Stimulated activated CD4-positive, alpha-beta T cell treated with anti-CD3 and anti-CD28 coated beads, Interleukin-15, amount 100 ng/mL, for 1 hour (primary cell): Measurements from ENCODE around the gene ARHGAP32.

Experiments used
- DNase-seq, 2 donors: peaks; one replicate each; pipeline ENCODE4 v3.0.0-alpha.2; 2020; ENCODE audit warnings: low read depth in 1 of 2, low spot score in 1 of 2

ARHGAP32 gene

GRCh38 chr11:129192150-129192549 is at the start of gene ARHGAP32:
Gene ARHGAP32, minus strand, starts transcription at chr11:129192325. Its CDS starts 127 bp downstream, at chr11:129192198.
- no peak for DNase-seq

GRCh38 chr11:129239207-129239606 is 47.1 kb upstream of the ARHGAP32 start:
- no peak for DNase-seq

- no peak for DNase-seq
These were observed 45.9 kb upstream of the ARHGAP32 start for GRCh38 chr11:129237880-129238638.

GRCh38 chr11:129237456-129237855 is 45.3 kb upstream of the ARHGAP32 start:
- DNase-seq = no peak

GRCh38 chr11:129236850-129237249 is 44.7 kb upstream of the ARHGAP32 start:
- no peak for DNase-seq

GRCh38 chr11:129234978-129235377 is 42.9 kb upstream of the ARHGAP32 start:
- DNase-seq = no peak

- DNase-seq = no peak
These were observed 37.9 kb upstream of the ARHGAP32 start for GRCh38 chr11:129230006-129230405.

GRCh38 chr11:129226207-129226798 is 34.2 kb upstream of the ARHGAP32 start:
- no peak for DNase-seq

- DNase-seq = no peak
These were observed 33.1 kb upstream of the ARHGAP32 start for GRCh38 chr11:129225190-129225589.

GRCh38 chr11:129224538-129224937 is 32.4 kb upstream of the ARHGAP32 start:
- no peak for DNase-seq

- no peak for DNase-seq
These were observed 31.6 kb upstream of the ARHGAP32 start for GRCh38 chr11:129223701-129224149.

- DNase-seq = no peak
These were observed 31.1 kb upstream of the ARHGAP32 start for GRCh38 chr11:129223260-129223659.

- DNase-seq = no peak
These were observed 30.0 kb upstream of the ARHGAP32 start for GRCh38 chr11:129222158-129222557.

GRCh38 chr11:129215506-129216245 is 23.6 kb upstream of the ARHGAP32 start:
- DNase-seq = no peak

GRCh38 chr11:129214710-129215295 is 22.7 kb upstream of the ARHGAP32 start:
- DNase-seq = no peak

- DNase-seq = no peak
These were observed 21.1 kb upstream of the ARHGAP32 start for GRCh38 chr11:129213261-129213660.

- no peak for DNase-seq
These were observed 19.3 kb upstream of the ARHGAP32 start for GRCh38 chr11:129211397-129211796.

GRCh38 chr11:129210831-129211181 is 18.7 kb upstream of the ARHGAP32 start:
- DNase-seq = no peak

- no peak for DNase-seq
These were observed 18.0 kb upstream of the ARHGAP32 start for GRCh38 chr11:129209891-129210830.

GRCh38 chr11:129208863-129209262 is 16.7 kb upstream of the ARHGAP32 start:
- no peak for DNase-seq
